ENCODE results near the gene LRMDA.

Gene LRMDA

GRCh38 chr10:76117949-76118348, 686.5 kb downstream of the LRMDA start:
- H3K27ac ChIP-seq (ENCODE audit: low read length): no peak overlapping the region

DNA sequence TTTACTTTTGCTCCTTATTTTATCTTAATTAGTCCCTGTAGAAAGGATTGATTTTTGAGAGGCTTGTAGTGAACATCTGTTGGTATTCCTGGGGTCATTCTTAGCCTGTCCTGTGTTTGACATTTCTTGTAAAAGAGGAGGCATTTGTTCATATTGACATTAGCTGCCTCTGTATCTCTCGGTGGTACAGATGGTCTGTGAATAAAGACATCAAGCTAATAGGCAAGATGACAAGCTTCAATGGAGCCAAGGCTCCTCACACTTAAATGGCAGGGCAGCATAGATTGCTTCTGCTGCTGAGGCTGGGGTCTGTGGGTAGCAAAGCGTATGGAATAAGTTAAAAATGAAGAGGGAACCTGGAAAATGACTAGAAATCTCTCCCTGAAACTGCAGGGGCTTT, 687.6 kb downstream of the LRMDA start:
- Histone ChIP-seq H3K27me3 (ENCODE audit: insufficient read depth, low read length, poor library complexity) (no peaks in the 10 kb centered on the region), H3K4me3 (ENCODE audit: low read depth in 1 of 2, low read length in 2 of 2) (no peak overlapping the region), H3K9ac (ENCODE audit: low read depth, low read length) (no peak overlapping the region), H3K9me3 (ENCODE audit: insufficient read depth, low read length, severe bottlenecking) (no peaks in the 10 kb centered on the region), H3K79me2 (ENCODE audit: insufficient read depth, low read length) (no peaks in the 10 kb centered on the region), H3K4me2 (ENCODE audit: insufficient read depth, low read length) (no peak overlapping the region), H4K20me1 (ENCODE audit: insufficient read depth, low read length) (no peaks in the 10 kb centered on the region), H3K27ac (ENCODE audit: low read length) (no peak overlapping the region), H3K36me3 (ENCODE audit: insufficient read depth, low read length) (no peaks in the 10 kb centered on the region), H2AFZ (ENCODE audit: low read depth, low read length) (no peak overlapping the region), H3K4me1 (ENCODE audit: insufficient read depth, low read length) (no peaks in the 10 kb centered on the region)
- no peak for DNase-seq
- no peak for ATAC-seq (ENCODE audit: insufficient read depth, low read depth)
- no peak for TF ChIP-seq CTCF (IDR thresholded peaks at IDR 0.05; ENCODE audit: borderline replicate concordance, extremely low read depth, low read length, poor library complexity, severe bottlenecking)
- TF ChIP-seq EZH2 (IDR thresholded peaks at IDR 0.05; ENCODE audit: borderline replicate concordance, low read depth, low read length, severe bottlenecking): no peak

More at GRCh38 chr10:76117949-76118348, 686.5 kb downstream of the LRMDA start:
- no peak overlapping the region for H2AFZ ChIP-seq (ENCODE audit: low read depth, low read length)
- H4K20me1 ChIP-seq (ENCODE audit: insufficient read depth, low read length): no peaks in the 10 kb centered on the region
- no peak overlapping the region for H3K4me2 ChIP-seq (ENCODE audit: insufficient read depth, low read length)
- no peak for ATAC-seq (ENCODE audit: insufficient read depth, low read depth)
- H3K9me3 ChIP-seq (ENCODE audit: insufficient read depth, low read length, severe bottlenecking): no peaks in the 10 kb centered on the region
- H3K9ac ChIP-seq (ENCODE audit: low read depth, low read length): no peak overlapping the region
- no peak for DNase-seq
- no peaks in the 10 kb centered on the region for H3K27me3 ChIP-seq (ENCODE audit: insufficient read depth, low read length, poor library complexity)
- no peak overlapping the region for H3K4me3 ChIP-seq (ENCODE audit: low read depth in 1 of 2, low read length in 2 of 2)
- H3K4me1 ChIP-seq (ENCODE audit: insufficient read depth, low read length): no peaks in the 10 kb centered on the region
- H3K36me3 ChIP-seq (ENCODE audit: insufficient read depth, low read length): no peaks in the 10 kb centered on the region
- TF ChIP-seq EZH2 (IDR thresholded peaks at IDR 0.05; ENCODE audit: borderline replicate concordance, low read depth, low read length, severe bottlenecking) (no peak), CTCF (IDR thresholded peaks at IDR 0.05; ENCODE audit: borderline replicate concordance, extremely low read depth, low read length, poor library complexity, severe bottlenecking) (no peak)
- no peaks in the 10 kb centered on the region for H3K79me2 ChIP-seq (ENCODE audit: insufficient read depth, low read length)

GRCh38 chr10:76119515-76119914, 688.1 kb downstream of the LRMDA start:
- Histone ChIP-seq H3K9me3 (ENCODE audit: insufficient read depth, low read length, severe bottlenecking) (no peaks in the 10 kb centered on the region), H3K4me3 (ENCODE audit: low read depth in 1 of 2, low read length in 2 of 2) (no peak overlapping the region), H3K27ac (ENCODE audit: low read length) (no peak overlapping the region), H3K27me3 (ENCODE audit: insufficient read depth, low read length, poor library complexity) (no peaks in the 10 kb centered on the region), H2AFZ (ENCODE audit: low read depth, low read length) (no peak overlapping the region), H3K4me1 (ENCODE audit: insufficient read depth, low read length) (no peaks in the 10 kb centered on the region), H3K4me2 (ENCODE audit: insufficient read depth, low read length) (no peak overlapping the region), H3K36me3 (ENCODE audit: insufficient read depth, low read length) (no peaks in the 10 kb centered on the region), H3K9ac (ENCODE audit: low read depth, low read length) (no peak overlapping the region), H3K79me2 (ENCODE audit: insufficient read depth, low read length) (no peaks in the 10 kb centered on the region), H4K20me1 (ENCODE audit: insufficient read depth, low read length) (no peaks in the 10 kb centered on the region)
- ATAC-seq (ENCODE audit: insufficient read depth, low read depth) (no peak), DNase-seq (no peak)
- no peak for TF ChIP-seq EZH2 (IDR thresholded peaks at IDR 0.05; ENCODE audit: borderline replicate concordance, low read depth, low read length, severe bottlenecking)

GRCh38 chr10:76122056-76122455, 690.6 kb downstream of the LRMDA start:
- no peak overlapping the region for H2AFZ ChIP-seq (ENCODE audit: low read depth, low read length)
- no peak overlapping the region for H3K4me3 ChIP-seq (ENCODE audit: low read depth in 1 of 2, low read length in 2 of 2)
- no peaks in the 10 kb centered on the region for H3K36me3 ChIP-seq (ENCODE audit: insufficient read depth, low read length)
- H3K27me3 ChIP-seq (ENCODE audit: insufficient read depth, low read length, poor library complexity): peaks cover under 1% of the 10 kb centered on the region
- H3K79me2 ChIP-seq (ENCODE audit: insufficient read depth, low read length): no peaks in the 10 kb centered on the region
- H3K4me1 ChIP-seq (ENCODE audit: insufficient read depth, low read length): no peaks in the 10 kb centered on the region
- H3K4me2 ChIP-seq (ENCODE audit: insufficient read depth, low read length): no peak overlapping the region
- H3K9ac ChIP-seq (ENCODE audit: low read depth, low read length): no peak overlapping the region
- H4K20me1 ChIP-seq (ENCODE audit: insufficient read depth, low read length): no peaks in the 10 kb centered on the region
- DNase-seq (no peak), ATAC-seq (ENCODE audit: insufficient read depth, low read depth) (no peak)
- no peak overlapping the region for H3K27ac ChIP-seq (ENCODE audit: low read length)
- no peaks in the 10 kb centered on the region for H3K9me3 ChIP-seq (ENCODE audit: insufficient read depth, low read length, severe bottlenecking)
- no peak for TF ChIP-seq EZH2 (IDR thresholded peaks at IDR 0.05; ENCODE audit: borderline replicate concordance, low read depth, low read length, severe bottlenecking)
- no peak for TF ChIP-seq CTCF (IDR thresholded peaks at IDR 0.05; ENCODE audit: borderline replicate concordance, extremely low read depth, low read length, poor library complexity, severe bottlenecking)

Measured in DND-41 (cell line).